Astrocyte (in vitro differentiated cells and primary cell): ENCODE measurements around the gene ODF4. TPM values are rescaled to one million over a fixed set of nuclear protein-coding genes. Genes with fewer than 3 reads are reported as not detected.
"Not testable (repeated sequence)": the region's sequence is repeated elsewhere in the genome, so short reads cannot be mapped to it uniquely, and the experiment has no call there.

Source experiments
- DNase-seq: peaks from one replicate; pipeline ENCODE4 v3.0.0-alpha.2; 2010; ENCODE audit warnings: low read depth
- FAIRE-seq: peaks from 2 replicates; lab custom pipeline; 2011; peaks lifted over from hg19 to GRCh38; lab: Jason Lieb, UNC
- H2AFZ ChIP-seq: 2 replicates; pipeline ENCODE4 v1.6.0; 2012; ENCODE audit warnings: low read depth, low read length, inconsistent platforms
- H3K27ac ChIP-seq: 2 replicates; pipeline ENCODE4 v1.5.1; 2011; ENCODE audit warnings: low read depth, low read length, inconsistent platforms
- H3K27me3 ChIP-seq: 2 replicates; pipeline ENCODE4 v1.6.0; 2011; ENCODE audit warnings: low read length, inconsistent platforms; ENCODE audit not compliant: insufficient read depth
- H3K36me3 ChIP-seq: 2 replicates; pipeline ENCODE4 v1.5.1; 2011; ENCODE audit warnings: low read length, inconsistent platforms; ENCODE audit not compliant: insufficient read depth
- H3K4me1 ChIP-seq: 2 replicates; pipeline ENCODE4 v1.5.1; 2011; ENCODE audit warnings: low read length, inconsistent platforms; ENCODE audit not compliant: insufficient read depth
- H3K4me2 ChIP-seq: 2 replicates; pipeline ENCODE4 v1.6.0; 2012; ENCODE audit warnings: low read length, inconsistent platforms
- H3K4me3 ChIP-seq: 2 replicates; pipeline ENCODE4 v1.5.1; 2011; ENCODE audit warnings: low read depth, mild to moderate bottlenecking, low read length, inconsistent platforms; ENCODE audit not compliant: insufficient read depth
- H3K79me2 ChIP-seq: 2 replicates; pipeline ENCODE4 v1.6.0; 2012; ENCODE audit warnings: mild to moderate bottlenecking, low read length, inconsistent platforms; ENCODE audit not compliant: insufficient read depth
- H3K9ac ChIP-seq: 2 replicates; pipeline ENCODE4 v1.6.0; 2012; ENCODE audit warnings: mild to moderate bottlenecking, low read length, inconsistent platforms
- H3K9me3 ChIP-seq: 2 replicates; pipeline ENCODE4 v1.5.1; 2012; ENCODE audit warnings: low read depth, mild to moderate bottlenecking, low read length, inconsistent platforms; ENCODE audit not compliant: insufficient read depth
- H4K20me1 ChIP-seq: 2 replicates; pipeline ENCODE4 v1.6.0; 2012; ENCODE audit warnings: low read length, inconsistent platforms; ENCODE audit not compliant: insufficient read depth
- H3K27ac Mint-ChIP-seq: one replicate; pipeline ENCODE4 v1.8.0; 2021; ENCODE audit warnings: mild to moderate bottlenecking, mixed read lengths; ENCODE audit not compliant: unreplicated experiment
- H3K27me3 Mint-ChIP-seq: one replicate; pipeline ENCODE4 v1.8.0; 2021; ENCODE audit warnings: low read depth, mixed read lengths; ENCODE audit not compliant: unreplicated experiment
- H3K36me3 Mint-ChIP-seq: one replicate; pipeline ENCODE4 v1.8.0; 2021; ENCODE audit warnings: low read depth, mixed read lengths; ENCODE audit not compliant: unreplicated experiment
- H3K4me1 Mint-ChIP-seq: one replicate; pipeline ENCODE4 v1.8.0; 2021; ENCODE audit warnings: low read depth, mixed read lengths; ENCODE audit not compliant: unreplicated experiment
- H3K4me3 Mint-ChIP-seq: one replicate; pipeline ENCODE4 v1.8.0; 2021; ENCODE audit warnings: mild to moderate bottlenecking, moderate library complexity, mixed read lengths; ENCODE audit not compliant: unreplicated experiment
- H3K9me3 Mint-ChIP-seq: one replicate; pipeline ENCODE4 v1.8.0; 2021; ENCODE audit warnings: mild to moderate bottlenecking, mixed read lengths; ENCODE audit not compliant: unreplicated experiment
- EZH2 ChIP-seq: IDR thresholded peaks from 2 replicates; pipeline ENCODE4 v1.6.1; 2012; ENCODE audit warnings: mild to moderate bottlenecking, low read length, inconsistent platforms; ENCODE audit not compliant: insufficient read depth
- total RNA-seq: library from RNA; stranded (reverse); gene quantifications from 2 replicates; pipeline ENCODE4 v1.2.1, GENCODE V29; 2021
- TF ChIP-seq, protein P1 (sequence below): IDR thresholded peaks from 2 replicates; pipeline ENCODE4 v1.5.1; 2011; ENCODE audit warnings: low read depth, mild to moderate bottlenecking, inconsistent platforms, low read length, moderate library complexity; ENCODE audit not compliant: insufficient read depth

Gene ODF4
- total RNA-seq, 1 donor from 2014 or later, result not detected

DNA sequence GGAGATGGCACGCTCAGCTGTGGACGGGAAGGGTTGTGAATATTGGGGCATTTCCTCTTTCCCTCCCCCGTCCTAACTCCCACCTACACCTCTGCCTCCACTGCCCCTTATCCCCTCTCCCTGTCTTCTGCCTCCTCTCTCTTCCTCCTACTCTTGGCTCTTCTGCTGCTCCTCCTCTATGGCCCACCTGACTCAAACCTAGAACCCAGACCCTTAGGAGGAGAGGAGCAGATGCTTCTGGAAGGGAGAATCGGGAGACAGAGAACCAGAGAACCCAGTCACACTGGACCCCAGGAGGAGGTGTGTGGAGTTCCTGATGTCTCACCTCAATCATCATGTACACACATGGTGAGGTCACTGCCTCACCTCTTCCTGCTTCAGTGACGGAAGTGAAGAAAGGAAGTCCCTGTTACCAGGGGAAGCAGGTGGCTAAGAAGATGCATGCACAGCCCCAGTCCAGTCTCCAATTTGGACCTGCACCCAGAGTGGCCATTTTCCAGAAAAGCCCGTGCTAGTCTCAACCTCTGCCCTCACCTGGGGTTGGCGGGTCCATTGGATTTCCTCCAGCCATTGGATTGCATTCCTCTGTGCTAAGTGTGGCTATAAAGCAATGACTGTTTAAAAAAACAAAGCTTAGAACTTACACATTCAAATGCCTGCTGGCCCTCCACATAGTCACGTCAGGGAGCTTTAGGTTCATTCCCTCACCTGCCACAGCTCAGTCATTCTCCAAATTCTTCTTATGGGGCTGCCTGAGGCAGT is 54.0 kb downstream of the ODF4 start:
- Histone ChIP-seq H2AFZ (no peak overlapping the region), H3K27ac (no peak overlapping the region), H4K20me1 (no peaks in the 10 kb centered on the region), H3K4me3 (no peak overlapping the region), H3K4me1 (peaks cover 14% of the 10 kb centered on the region), H3K79me2 (no peaks in the 10 kb centered on the region), H3K9me3 (no peaks in the 10 kb centered on the region), H3K9ac (peak overlapping the region; percentile 1), H3K27me3 (peaks cover 12% of the 10 kb centered on the region), H3K4me2 (no peak overlapping the region), H3K36me3 (no peaks in the 10 kb centered on the region)
- Mint-ChIP-seq H3K27ac (no peak overlapping the region), H3K4me1 (no peaks in the 10 kb centered on the region), H3K36me3 (no peaks in the 10 kb centered on the region), H3K27me3 (peaks cover 34% of the 10 kb centered on the region), H3K9me3 (peaks cover 2% of the 10 kb centered on the region), H3K4me3 (no peak overlapping the region)
- DNase-seq (no peak), FAIRE-seq (no peak)
- TF ChIP-seq, protein P1, sequence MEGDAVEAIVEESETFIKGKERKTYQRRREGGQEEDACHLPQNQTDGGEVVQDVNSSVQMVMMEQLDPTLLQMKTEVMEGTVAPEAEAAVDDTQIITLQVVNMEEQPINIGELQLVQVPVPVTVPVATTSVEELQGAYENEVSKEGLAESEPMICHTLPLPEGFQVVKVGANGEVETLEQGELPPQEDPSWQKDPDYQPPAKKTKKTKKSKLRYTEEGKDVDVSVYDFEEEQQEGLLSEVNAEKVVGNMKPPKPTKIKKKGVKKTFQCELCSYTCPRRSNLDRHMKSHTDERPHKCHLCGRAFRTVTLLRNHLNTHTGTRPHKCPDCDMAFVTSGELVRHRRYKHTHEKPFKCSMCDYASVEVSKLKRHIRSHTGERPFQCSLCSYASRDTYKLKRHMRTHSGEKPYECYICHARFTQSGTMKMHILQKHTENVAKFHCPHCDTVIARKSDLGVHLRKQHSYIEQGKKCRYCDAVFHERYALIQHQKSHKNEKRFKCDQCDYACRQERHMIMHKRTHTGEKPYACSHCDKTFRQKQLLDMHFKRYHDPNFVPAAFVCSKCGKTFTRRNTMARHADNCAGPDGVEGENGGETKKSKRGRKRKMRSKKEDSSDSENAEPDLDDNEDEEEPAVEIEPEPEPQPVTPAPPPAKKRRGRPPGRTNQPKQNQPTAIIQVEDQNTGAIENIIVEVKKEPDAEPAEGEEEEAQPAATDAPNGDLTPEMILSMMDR, result no peak
- TF ChIP-seq EZH2, result no peak

DNA sequence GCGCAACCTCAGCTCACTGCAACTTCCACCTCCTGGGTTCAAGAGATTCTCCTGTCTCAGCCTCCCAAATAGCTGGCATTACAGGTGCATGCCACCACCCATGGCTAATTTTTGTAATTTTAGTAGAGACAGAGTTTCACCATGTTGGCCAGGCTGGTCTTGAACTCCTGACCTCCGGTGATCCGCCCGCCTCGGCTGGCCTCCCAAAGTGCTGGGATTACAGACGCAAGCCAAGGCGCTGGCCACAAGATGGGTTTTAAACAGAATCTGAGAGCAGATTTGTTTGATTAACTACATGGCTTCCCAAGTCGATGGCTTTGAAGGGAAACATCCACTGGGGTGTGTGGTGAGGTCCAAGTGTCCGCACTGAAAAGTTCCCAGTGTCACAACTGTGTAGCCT is 54.9 kb downstream of the ODF4 start:
- not testable (repeated sequence) for H3K4me3 Mint-ChIP-seq, H3K9ac ChIP-seq, H3K4me1 Mint-ChIP-seq, H3K36me3 Mint-ChIP-seq, H3K9me3 Mint-ChIP-seq, H3K36me3 ChIP-seq, H3K27ac ChIP-seq, H3K27ac Mint-ChIP-seq, H3K9me3 ChIP-seq, H4K20me1 ChIP-seq, H2AFZ ChIP-seq, H3K79me2 ChIP-seq, H3K4me2 ChIP-seq, H3K4me3 ChIP-seq, DNase-seq, FAIRE-seq
- peaks cover 37% of the 10 kb centered on the region for H3K27me3 Mint-ChIP-seq
- peaks cover 12% of the 10 kb centered on the region for H3K27me3 ChIP-seq
- peaks cover 14% of the 10 kb centered on the region for H3K4me1 ChIP-seq

Other genes with a start within 250 kb of the ODF4 start
- gene ALOXE3, start 221.3 kb upstream of the ODF4 start, total RNA-seq, result 0.17 and 0.82 TPM in 2 replicates
- 0.64 and 1.0 TPM in 2 replicates for gene HES7, start 215.7 kb upstream of the ODF4 start, total RNA-seq
- gene PER1, start 187.4 kb upstream of the ODF4 start, total RNA-seq, result 17.0 and 18.1 TPM in 2 replicates
- 28.0 and 31.3 TPM in 2 replicates for gene VAMP2, start 176.9 kb upstream of the ODF4 start, total RNA-seq
- 9.4 and 10.1 TPM in 2 replicates for gene TMEM107, start 163.5 kb upstream of the ODF4 start, total RNA-seq
- gene BORCS6, start 149.7 kb upstream of the ODF4 start, total RNA-seq, result 5.7 and 6.6 TPM in 2 replicates
- 3.7 and 7.6 TPM in 2 replicates for gene AURKB, start 129.3 kb upstream of the ODF4 start, total RNA-seq
- 14.3 and 14.7 TPM in 2 replicates for gene CTC1, start 91.8 kb upstream of the ODF4 start, total RNA-seq
- gene PFAS, start 90.6 kb upstream of the ODF4 start, total RNA-seq, result 33.7 and 35.4 TPM in 2 replicates
- 14.1 and 16.1 TPM in 2 replicates for gene RANGRF, start 51.2 kb upstream of the ODF4 start, total RNA-seq
- gene SLC25A35, start 44.4 kb upstream of the ODF4 start, total RNA-seq, result 2.1 and 2.8 TPM in 2 replicates
- gene ARHGEF15, start 29.6 kb upstream of the ODF4 start, total RNA-seq, result 0.23 TPM in 1 of 2 replicates, not detected in the other
- 1,192 and 1,342 TPM in 2 replicates for gene RPL26, start 43.4 kb downstream of the ODF4 start, total RNA-seq
- not detected in 2 replicates for gene RNF222, start 58.0 kb downstream of the ODF4 start, total RNA-seq
- gene NDEL1, start 96.0 kb downstream of the ODF4 start, total RNA-seq, result 102 and 110 TPM in 2 replicates